ENCODE measurements around the gene PKN1. TPM values are rescaled to one million over a fixed set of nuclear protein-coding genes. Genes with fewer than 3 reads are reported as not detected.

PKN1 gene
- total RNA-seq, 1 donor from 2014 or later = 151 TPM

DNA sequence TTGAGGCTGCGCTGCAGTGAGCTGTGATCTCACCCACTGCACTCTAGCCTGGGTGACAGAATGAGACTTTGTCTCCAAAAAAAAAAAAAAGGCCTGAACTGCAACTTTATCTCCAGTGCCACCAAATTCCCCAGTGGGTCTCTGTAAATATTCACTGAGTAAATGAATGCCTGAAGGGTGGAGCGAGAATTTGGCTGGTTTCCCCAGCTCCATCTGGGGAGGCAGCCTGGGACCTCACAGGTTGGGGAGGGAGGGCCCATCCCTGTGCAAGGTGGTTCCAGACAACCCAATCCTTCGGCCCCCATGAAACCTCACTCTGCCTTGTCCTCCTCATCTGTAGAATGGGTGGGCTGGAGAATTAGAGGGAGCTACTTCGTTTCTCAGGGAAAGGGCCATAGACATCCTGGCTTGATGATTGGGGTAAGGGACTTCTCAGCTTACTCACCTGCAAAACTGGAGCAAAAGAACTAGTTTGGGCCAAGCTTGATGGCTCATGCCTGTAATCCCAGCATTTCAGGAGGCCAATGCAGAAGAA lies 4.2 kb upstream of the PKN1 start:
- Mint-ChIP-seq H3K9me3 (ENCODE audit: unreplicated experiment) (no peaks in the 10 kb centered on the region), H3K4me3 (ENCODE audit: unreplicated experiment) (no peak overlapping the region), H3K36me3 (ENCODE audit: unreplicated experiment) (no peaks in the 10 kb centered on the region), H3K27me3 (ENCODE audit: unreplicated experiment) (peaks cover 7% of the 10 kb centered on the region), H3K27ac (ENCODE audit: unreplicated experiment) (no peak overlapping the region), H3K4me1 (ENCODE audit: unreplicated experiment) (peaks cover 9% of the 10 kb centered on the region)
- no peak for DNase-seq (ENCODE audit: extremely low spot score, unreplicated experiment)
- TF ChIP-seq, protein P1, sequence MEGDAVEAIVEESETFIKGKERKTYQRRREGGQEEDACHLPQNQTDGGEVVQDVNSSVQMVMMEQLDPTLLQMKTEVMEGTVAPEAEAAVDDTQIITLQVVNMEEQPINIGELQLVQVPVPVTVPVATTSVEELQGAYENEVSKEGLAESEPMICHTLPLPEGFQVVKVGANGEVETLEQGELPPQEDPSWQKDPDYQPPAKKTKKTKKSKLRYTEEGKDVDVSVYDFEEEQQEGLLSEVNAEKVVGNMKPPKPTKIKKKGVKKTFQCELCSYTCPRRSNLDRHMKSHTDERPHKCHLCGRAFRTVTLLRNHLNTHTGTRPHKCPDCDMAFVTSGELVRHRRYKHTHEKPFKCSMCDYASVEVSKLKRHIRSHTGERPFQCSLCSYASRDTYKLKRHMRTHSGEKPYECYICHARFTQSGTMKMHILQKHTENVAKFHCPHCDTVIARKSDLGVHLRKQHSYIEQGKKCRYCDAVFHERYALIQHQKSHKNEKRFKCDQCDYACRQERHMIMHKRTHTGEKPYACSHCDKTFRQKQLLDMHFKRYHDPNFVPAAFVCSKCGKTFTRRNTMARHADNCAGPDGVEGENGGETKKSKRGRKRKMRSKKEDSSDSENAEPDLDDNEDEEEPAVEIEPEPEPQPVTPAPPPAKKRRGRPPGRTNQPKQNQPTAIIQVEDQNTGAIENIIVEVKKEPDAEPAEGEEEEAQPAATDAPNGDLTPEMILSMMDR (IDR thresholded peaks at IDR 0.05) = no peak

DNA sequence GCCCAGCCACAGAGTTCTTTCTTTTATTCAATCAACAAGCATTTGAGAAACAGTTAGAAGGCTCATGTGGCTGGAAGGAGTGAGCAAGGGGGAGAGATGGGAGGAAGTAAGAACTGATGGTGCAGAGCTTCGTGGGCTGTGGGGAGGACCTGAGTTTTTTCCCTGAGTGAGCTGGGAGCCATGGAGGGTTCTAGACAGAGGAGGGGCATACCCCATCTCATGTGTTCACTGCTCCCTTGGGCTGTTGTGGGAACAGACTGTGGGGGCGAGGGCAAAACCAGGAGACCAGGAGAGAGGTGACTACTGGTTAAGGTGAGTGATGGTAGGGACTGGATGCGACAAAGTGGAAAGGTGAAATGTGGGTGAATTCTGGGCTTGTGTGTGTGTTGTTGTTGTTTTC lies 2.4 kb upstream of the PKN1 start:
- DNase-seq (ENCODE audit: extremely low spot score, unreplicated experiment) = no peak
- TF ChIP-seq, protein P1 (IDR thresholded peaks at IDR 0.05) = no peak
- Mint-ChIP-seq H3K4me3 (ENCODE audit: unreplicated experiment) (no peak overlapping the region), H3K4me1 (ENCODE audit: unreplicated experiment) (peaks cover 26% of the 10 kb centered on the region), H3K27me3 (ENCODE audit: unreplicated experiment) (peaks cover 7% of the 10 kb centered on the region), H3K9me3 (ENCODE audit: unreplicated experiment) (no peaks in the 10 kb centered on the region), H3K36me3 (ENCODE audit: unreplicated experiment) (no peaks in the 10 kb centered on the region), H3K27ac (ENCODE audit: unreplicated experiment) (no peak overlapping the region)

DNA sequence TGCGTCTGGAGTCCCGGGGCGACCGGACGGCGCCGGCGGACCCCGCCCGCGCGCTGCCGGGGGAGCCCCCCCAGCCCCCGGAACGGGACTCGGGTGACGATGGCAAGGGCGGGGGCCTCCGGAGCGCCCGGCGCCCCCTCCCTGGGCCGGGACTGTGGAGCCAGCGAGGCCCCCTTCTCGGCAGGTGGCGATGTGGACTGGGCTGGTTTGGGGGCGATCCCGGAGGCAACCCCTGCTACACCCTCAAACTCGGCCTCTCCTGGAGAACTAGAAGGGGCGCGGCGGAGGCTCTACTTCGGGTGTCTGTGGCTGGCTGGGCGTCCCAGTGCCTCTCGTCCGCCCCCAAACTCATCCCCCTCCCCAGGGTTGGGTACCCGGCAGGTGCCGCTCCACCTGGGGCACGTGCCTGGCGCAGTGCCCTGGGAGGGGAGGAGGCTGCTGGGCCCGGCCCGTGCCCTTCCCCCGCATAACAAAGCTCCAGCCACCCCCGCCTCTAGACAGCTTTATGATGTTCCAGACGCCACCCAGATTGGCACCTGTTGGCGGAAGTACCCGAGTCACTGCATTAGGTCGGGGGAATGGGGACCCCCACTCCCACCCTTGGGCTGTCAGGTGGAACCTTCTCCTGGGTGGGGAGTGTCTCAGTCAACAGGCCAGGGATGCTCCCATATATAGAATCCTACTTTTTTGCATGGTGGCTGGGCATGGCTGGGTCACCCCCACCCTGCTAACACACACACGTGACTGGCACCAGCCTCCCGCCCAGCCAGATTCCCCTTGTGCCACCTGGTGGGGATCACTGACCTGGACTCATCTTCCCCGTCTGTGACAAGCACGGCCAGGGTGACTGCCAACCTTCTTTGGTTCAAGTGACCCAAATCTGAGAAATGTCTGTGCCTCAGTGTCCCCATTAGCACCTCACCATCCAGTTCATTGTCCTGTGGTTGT lies 722 bp downstream of the PKN1 start:
- H3K27me3 Mint-ChIP-seq (ENCODE audit: unreplicated experiment) = peaks cover 7% of the 10 kb centered on the region

DNA sequence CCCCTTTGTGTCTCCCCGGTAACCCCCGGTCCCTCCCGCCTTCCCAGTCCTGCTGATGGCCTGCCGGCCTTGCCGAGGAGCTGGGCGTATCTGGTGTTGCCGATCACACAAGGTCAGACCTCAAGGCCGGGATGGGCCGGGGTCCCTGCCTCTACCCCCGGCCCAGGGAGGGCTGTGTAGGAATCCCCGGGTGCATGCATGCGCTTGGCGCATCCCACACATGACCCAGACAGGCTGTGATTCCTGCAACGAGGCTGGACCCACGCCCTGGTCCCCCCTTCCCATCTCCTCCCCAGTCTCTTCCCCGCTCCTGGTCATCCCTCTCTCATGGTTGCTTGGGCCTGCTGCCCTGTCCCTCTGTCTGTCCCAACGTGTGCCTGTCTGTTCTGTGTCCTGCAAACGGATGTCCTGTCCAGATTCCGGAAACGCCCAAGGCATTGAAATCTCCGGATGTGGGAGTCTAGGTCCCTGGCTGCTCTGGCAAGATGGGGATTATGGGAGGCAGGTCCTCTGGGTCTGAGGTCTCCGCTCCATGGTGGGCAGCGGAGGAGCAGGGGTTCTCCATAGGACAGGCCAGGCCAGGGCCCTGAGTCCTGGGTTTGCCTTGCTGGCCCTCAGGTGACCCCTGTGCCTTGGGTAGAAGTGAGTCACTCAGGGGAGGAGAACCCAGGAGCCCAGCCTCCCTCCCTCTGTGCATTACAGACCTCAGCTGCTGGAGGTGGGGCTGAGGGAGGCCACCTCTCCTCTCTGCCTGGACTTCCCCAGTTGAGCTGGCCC lies 1.6 kb downstream of the PKN1 start:
- H3K4me1 Mint-ChIP-seq (ENCODE audit: unreplicated experiment) = peaks cover 44% of the 10 kb centered on the region
- peaks cover 7% of the 10 kb centered on the region for H3K27me3 Mint-ChIP-seq (ENCODE audit: unreplicated experiment)
- no peaks in the 10 kb centered on the region for H3K9me3 Mint-ChIP-seq (ENCODE audit: unreplicated experiment)
- H3K4me3 Mint-ChIP-seq (ENCODE audit: unreplicated experiment) = peak overlapping the region; percentile 79
- H3K27ac Mint-ChIP-seq (ENCODE audit: unreplicated experiment) = peak overlapping the region; percentile 83
- H3K36me3 Mint-ChIP-seq (ENCODE audit: unreplicated experiment) = no peaks in the 10 kb centered on the region
- TF ChIP-seq, protein P1 (IDR thresholded peaks at IDR 0.05) = no peak
- no peak for DNase-seq (ENCODE audit: extremely low spot score, unreplicated experiment)

More for the DNA sequence above, 722 bp downstream of the PKN1 start:
- Mint-ChIP-seq H3K4me1 (ENCODE audit: unreplicated experiment) (peaks cover 36% of the 10 kb centered on the region), H3K9me3 (ENCODE audit: unreplicated experiment) (no peaks in the 10 kb centered on the region), H3K36me3 (ENCODE audit: unreplicated experiment) (no peaks in the 10 kb centered on the region), H3K4me3 (ENCODE audit: unreplicated experiment) (peak overlapping the region; percentile 79), H3K27ac (ENCODE audit: unreplicated experiment) (peak overlapping the region; percentile 83)
- DNase-seq (ENCODE audit: extremely low spot score, unreplicated experiment) = no peak
- TF ChIP-seq, protein P1 (IDR thresholded peaks at IDR 0.05) = no peak

Measured in osteocyte (in vitro differentiated cells).